MM.1S (cell line): ENCODE results near the gene TRIP6.

Source experiments
- DNase-seq: peaks from one replicate; pipeline ENCODE4 v3.0.0-alpha.2; 2015
- H2AFZ ChIP-seq: fragments of 300-600 bp; sonication (generic); 2 replicates; pipeline ENCODE4 v1.6.0; 2016; ENCODE audit warnings: antibody characterized with exemption, low read length
- H3F3A ChIP-seq: fragments of 300-600 bp; sonication (generic); 2 replicates; pipeline ENCODE4 v1.6.1; 2016; ENCODE audit warnings: mild to moderate bottlenecking, antibody characterized with exemption, low read length, moderate library complexity, mixed read lengths; ENCODE audit not compliant: insufficient read depth
- H3K27ac ChIP-seq: fragments of 300-600 bp; sonication (generic); 2 replicates; pipeline ENCODE4 v1.5.1; 2016; ENCODE audit warnings: mild to moderate bottlenecking, low read length
- H3K27me3 ChIP-seq: fragments of 300-600 bp; sonication (generic); replicated peaks from 2 replicates; pipeline ENCODE4 v1.6.0; 2016; ENCODE audit warnings: low read length; ENCODE audit not compliant: insufficient read depth
- H3K36me3 ChIP-seq: fragments of 300-600 bp; sonication (generic); replicated peaks from 2 replicates; pipeline ENCODE4 v1.6.1; 2016; ENCODE audit warnings: mild to moderate bottlenecking, low read length, mixed read lengths; ENCODE audit not compliant: insufficient read depth
- H3K4me1 ChIP-seq: fragments of 300-600 bp; sonication (generic); 2 replicates; pipeline ENCODE4 v1.6.1; 2016; ENCODE audit warnings: low read length, mixed read lengths
- H3K4me2 ChIP-seq: fragments of 300-600 bp; sonication (generic); 2 replicates; pipeline ENCODE4 v1.6.0; 2016; ENCODE audit warnings: low read depth, low read length
- H3K4me3 ChIP-seq: fragments of 300-600 bp; sonication (generic); 2 replicates; pipeline ENCODE4 v1.5.1; 2016; ENCODE audit warnings: low read length, mixed read lengths
- H3K79me2 ChIP-seq: fragments of 300-600 bp; sonication (generic); 2 replicates; pipeline ENCODE4 v1.6.1; 2016; ENCODE audit warnings: mixed run types, low read length, mixed read lengths
- H3K9ac ChIP-seq: fragments of 300-600 bp; sonication (generic); 2 replicates; pipeline ENCODE4 v1.6.1; 2016; ENCODE audit warnings: low read length, mixed read lengths
- H3K9me2 ChIP-seq: fragments of 300-600 bp; sonication (generic); replicated peaks from 2 replicates; pipeline ENCODE4 v1.6.1; 2016; ENCODE audit warnings: mild to moderate bottlenecking, low read length, mixed read lengths; ENCODE audit not compliant: insufficient read depth
- H3K9me3 ChIP-seq: fragments of 300-600 bp; sonication (generic); replicated peaks from 2 replicates; pipeline ENCODE4 v1.6.1; 2016; ENCODE audit warnings: mild to moderate bottlenecking, low read length, mixed read lengths; ENCODE audit not compliant: insufficient read depth
- H4K20me1 ChIP-seq: fragments of 300-600 bp; sonication (generic); 2 replicates; pipeline ENCODE4 v1.6.1; 2016; ENCODE audit warnings: mild to moderate bottlenecking, low read length, moderate library complexity, mixed read lengths; ENCODE audit not compliant: insufficient read depth
- EZH2 ChIP-seq: fragments of 300-600 bp; sonication (generic); optimal IDR thresholded peaks from 2 replicates; pipeline ENCODE3; 2017; ENCODE audit warnings: low read depth, mild to moderate bottlenecking, antibody characterized with exemption, low read length, mixed read lengths
- EZH2phosphoT487 ChIP-seq: fragments of 300-600 bp; sonication (generic); IDR thresholded peaks from 2 replicates; pipeline ENCODE4 v1.6.1; 2018; ENCODE audit warnings: antibody characterized with exemption, low read length
- TF ChIP-seq, protein P1 (sequence below): fragments of 300-600 bp; sonication (generic); IDR thresholded peaks from 2 replicates; pipeline ENCODE4 v1.5.1; 2016; ENCODE audit warnings: antibody characterized with exemption, low read length, mixed read lengths

TRIP6 gene

DNA sequence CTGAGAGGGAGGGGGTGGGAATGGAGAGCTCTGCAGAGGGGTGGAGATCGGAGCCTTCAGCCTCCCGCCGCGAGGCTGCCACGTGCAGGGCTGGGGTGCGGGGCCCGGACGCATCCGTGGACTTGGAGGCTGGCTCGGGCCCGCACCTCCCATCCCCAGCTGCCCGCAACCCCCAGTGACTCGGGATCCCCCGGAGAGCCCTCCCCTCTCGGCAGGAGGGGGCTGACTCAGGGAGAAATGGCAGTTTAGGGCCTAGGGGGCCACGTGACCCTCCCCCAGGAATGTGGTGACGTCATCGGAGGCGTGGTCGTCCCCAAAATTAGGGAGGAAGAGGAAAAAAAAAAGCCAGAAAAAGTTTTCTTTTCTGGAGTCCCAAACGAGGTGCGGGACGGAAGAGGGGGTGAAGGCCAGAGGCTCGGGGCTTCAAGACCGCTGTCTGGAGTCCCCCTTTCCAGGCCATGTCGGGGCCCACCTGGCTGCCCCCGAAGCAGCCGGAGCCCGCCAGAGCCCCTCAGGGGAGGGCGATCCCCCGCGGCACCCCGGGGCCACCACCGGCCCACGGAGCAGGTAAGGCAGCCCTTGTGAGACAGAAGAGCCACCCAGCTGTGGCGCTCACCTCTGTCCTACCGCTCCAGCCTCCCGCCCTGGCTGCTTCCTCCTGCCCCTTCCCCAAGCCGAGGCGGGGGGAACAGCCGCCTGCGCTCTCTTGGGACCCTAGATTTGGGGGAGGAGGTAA lies at the start of gene TRIP6:
TRIP6 (plus strand) TSS at position 348 of the 736 bp plus-strand sequence; CDS start at position 459, 111 bp downstream.
- no peaks in the 10 kb centered on the region for H3F3A ChIP-seq
- TF ChIP-seq, protein P1, sequence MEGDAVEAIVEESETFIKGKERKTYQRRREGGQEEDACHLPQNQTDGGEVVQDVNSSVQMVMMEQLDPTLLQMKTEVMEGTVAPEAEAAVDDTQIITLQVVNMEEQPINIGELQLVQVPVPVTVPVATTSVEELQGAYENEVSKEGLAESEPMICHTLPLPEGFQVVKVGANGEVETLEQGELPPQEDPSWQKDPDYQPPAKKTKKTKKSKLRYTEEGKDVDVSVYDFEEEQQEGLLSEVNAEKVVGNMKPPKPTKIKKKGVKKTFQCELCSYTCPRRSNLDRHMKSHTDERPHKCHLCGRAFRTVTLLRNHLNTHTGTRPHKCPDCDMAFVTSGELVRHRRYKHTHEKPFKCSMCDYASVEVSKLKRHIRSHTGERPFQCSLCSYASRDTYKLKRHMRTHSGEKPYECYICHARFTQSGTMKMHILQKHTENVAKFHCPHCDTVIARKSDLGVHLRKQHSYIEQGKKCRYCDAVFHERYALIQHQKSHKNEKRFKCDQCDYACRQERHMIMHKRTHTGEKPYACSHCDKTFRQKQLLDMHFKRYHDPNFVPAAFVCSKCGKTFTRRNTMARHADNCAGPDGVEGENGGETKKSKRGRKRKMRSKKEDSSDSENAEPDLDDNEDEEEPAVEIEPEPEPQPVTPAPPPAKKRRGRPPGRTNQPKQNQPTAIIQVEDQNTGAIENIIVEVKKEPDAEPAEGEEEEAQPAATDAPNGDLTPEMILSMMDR, result no peak
- TF ChIP-seq EZH2phosphoT487 (no peak), EZH2 (no peak)
- H4K20me1 ChIP-seq, result no peaks in the 10 kb centered on the region
- peak within 1 kb of the TSS; percentile 58; the same call in 1 of the 2 replicates for H2AFZ ChIP-seq
- no peaks in the 10 kb centered on the region for H3K9me2 ChIP-seq
- DNase-seq, result no peak
- no peaks in the 10 kb centered on the region for H3K79me2 ChIP-seq
- H3K9me3 ChIP-seq, result no peaks in the 10 kb centered on the region
- H3K4me3 ChIP-seq, result peak within 1 kb of the TSS; percentile 29; the same call in 1 of the 2 replicates
- no peaks in the 10 kb centered on the region for H3K27me3 ChIP-seq
- no peak within 1 kb of the TSS for H3K27ac ChIP-seq
- no peaks in the 10 kb centered on the region for H3K36me3 ChIP-seq
- no peaks in the 10 kb centered on the region for H3K4me1 ChIP-seq
- H3K4me2 ChIP-seq, result peak within 1 kb of the TSS; percentile 54; the same call in 1 of the 2 replicates
- H3K9ac ChIP-seq, result peak within 1 kb of the TSS; percentile 44; the same call in 1 of the 2 replicates

GRCh38 chr7:100818366-100818765 lies 48.8 kb upstream of the TRIP6 start:
- DNase-seq, result no peak
- H4K20me1 ChIP-seq, result no peaks in the 10 kb centered on the region

DNA sequence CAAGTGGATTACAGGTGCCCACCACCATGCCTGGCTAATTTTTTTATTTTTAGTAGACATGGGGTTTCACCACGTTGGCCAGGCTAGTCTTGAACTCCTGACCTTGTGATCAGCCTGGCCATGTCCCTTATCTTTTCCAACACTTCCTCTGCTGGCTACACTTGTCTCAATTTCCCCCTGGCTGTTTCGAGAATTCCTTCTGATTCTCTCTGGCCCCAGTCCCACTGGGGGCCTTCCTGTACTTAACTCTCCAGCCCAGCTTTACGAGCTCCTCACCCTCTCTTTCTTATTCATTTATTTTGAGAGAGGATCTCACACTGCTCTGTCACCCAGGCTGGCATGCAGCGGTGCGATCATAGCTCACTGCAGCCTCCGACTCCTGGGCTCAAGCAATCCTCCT lies 48.4 kb upstream of the TRIP6 start:
- TF ChIP-seq EZH2 (no peak), EZH2phosphoT487 (no peak)
- TF ChIP-seq, protein P1, result no peak
- Histone ChIP-seq H3K9me2 (no peaks in the 10 kb centered on the region), H4K20me1 (no peaks in the 10 kb centered on the region), H3K4me3 (no peak overlapping the region), H3K4me1 (no peaks in the 10 kb centered on the region), H3K27ac (no peak overlapping the region), H3K79me2 (no peaks in the 10 kb centered on the region), H3K9me3 (no peaks in the 10 kb centered on the region), H2AFZ (no peak overlapping the region), H3F3A (no peaks in the 10 kb centered on the region), H3K27me3 (peaks cover 68% of the 10 kb centered on the region), H3K36me3 (no peaks in the 10 kb centered on the region), H3K4me2 (no peak overlapping the region), H3K9ac (no peak overlapping the region)
- no peak for DNase-seq

More at GRCh38 chr7:100818366-100818765, 48.8 kb upstream of the TRIP6 start:
- Histone ChIP-seq H3K4me1 (no peaks in the 10 kb centered on the region), H3F3A (no peaks in the 10 kb centered on the region), H3K4me3 (no peak overlapping the region), H3K9me2 (no peaks in the 10 kb centered on the region), H3K36me3 (no peaks in the 10 kb centered on the region), H3K27ac (no peak overlapping the region), H2AFZ (no peak overlapping the region), H3K9ac (no peak overlapping the region), H3K27me3 (peaks cover 68% of the 10 kb centered on the region), H3K9me3 (no peaks in the 10 kb centered on the region), H3K4me2 (no peak overlapping the region), H3K79me2 (no peaks in the 10 kb centered on the region)
- TF ChIP-seq EZH2phosphoT487, result no peak
- no peak for TF ChIP-seq EZH2
- TF ChIP-seq, protein P1, result no peak
